HEK293 (cell line): ENCODE measurements around the gene NAXE.
A peak's percentile ranks its signal among the peaks of the same experiment; 100 is the strongest.

Experiments
- CTCF ChIA-PET: fragments of 350-600 bp; formaldehyde crosslinking; extraction: SDS; loops from one replicate; lab custom pipeline; 2021; ENCODE audit warnings: antibody characterized with exemption; lab: Yijun Ruan, JAX
- POLR2A ChIA-PET: fragments of 300-600 bp; formaldehyde crosslinking; extraction: SDS; loops from one replicate; lab custom pipeline; 2020; ENCODE audit warnings: antibody characterized with exemption, inconsistent platforms; lab: Yijun Ruan, JAX
- H3K27ac ChIP-seq: fragments of 200-500 bp; sonication (Bioruptor generic); 2 replicates; pipeline ENCODE4 v1.5.1; 2014; ENCODE audit warnings: low read depth, low read length, control low read depth, inconsistent platforms; ENCODE audit errors: extremely low read depth
- H3K36me3 ChIP-seq, 2 experiments: fragments of 200-500 bp in 1 of 2; sonication (Bioruptor generic) in 1 of 2; 1 replicate in 1 of 2; 2 replicates in 1 of 2; pipeline ENCODE4 v1.5.1; 2014 to 2017; ENCODE audit warnings: inconsistent platforms in 2 of 2, low read length in 2 of 2; ENCODE audit not compliant: control insufficient read depth in 2 of 2, insufficient read depth in 1 of 2
- H3K4me1 ChIP-seq: fragments of 200-500 bp; sonication (Bioruptor generic); 2 replicates; pipeline ENCODE4 v1.5.1; 2014; ENCODE audit warnings: mild to moderate bottlenecking, low read length, inconsistent platforms; ENCODE audit not compliant: control insufficient read depth, insufficient read depth
- H3K4me3 ChIP-seq: 2 replicates; pipeline ENCODE4 v1.5.1; 2011; ENCODE audit warnings: low read depth, mild to moderate bottlenecking, control low read depth, low read length, moderate library complexity
- H3K9me3 ChIP-seq: fragments of 200-500 bp; sonication (Bioruptor generic); 2 replicates; pipeline ENCODE4 v1.5.1; 2014; ENCODE audit warnings: low read depth, low read length, inconsistent platforms; ENCODE audit not compliant: control insufficient read depth, insufficient read depth
- BCL11A ChIP-seq: fragments of 450-650 bp; formaldehyde crosslinking; IDR thresholded peaks from 2 replicates; pipeline ENCODE4 v1.5.1; 2016; ENCODE audit warnings: low read depth, missing biosample characterization, missing genetic modification characterization
- EGR2 ChIP-seq: fragments of 450-650 bp; formaldehyde crosslinking; IDR thresholded peaks from 2 replicates; pipeline ENCODE4 v1.5.1; 2016; ENCODE audit warnings: low read depth, missing biosample characterization, missing genetic modification characterization
- GLIS2 ChIP-seq: fragments of 450-650 bp; formaldehyde crosslinking; IDR thresholded peaks from 2 replicates; pipeline ENCODE4 v1.5.1; 2016; ENCODE audit warnings: missing biosample characterization, missing genetic modification characterization
- IKZF3 ChIP-seq: fragments of 450-650 bp; IDR thresholded peaks from 2 replicates; pipeline ENCODE4 v1.5.0; 2018; ENCODE audit warnings: missing biosample characterization, mild to moderate bottlenecking, missing genetic modification characterization, moderate library complexity
- INSM2 ChIP-seq: fragments of 450-650 bp; formaldehyde crosslinking; IDR thresholded peaks from 2 replicates; pipeline ENCODE4 v1.5.1; 2016; ENCODE audit warnings: missing biosample characterization, missing genetic modification characterization
- KLF8 ChIP-seq: fragments of 450-650 bp; formaldehyde crosslinking; IDR thresholded peaks from 2 replicates; pipeline ENCODE4 v1.5.1; 2016; ENCODE audit warnings: missing biosample characterization, missing genetic modification characterization
- PBX3 ChIP-seq: sonication (generic); formaldehyde crosslinking; IDR thresholded peaks from 2 replicates; pipeline ENCODE4 v1.8.1; 2022; ENCODE audit warnings: mild to moderate bottlenecking, moderate library complexity, missing genetic modification reagents
- SCRT1 ChIP-seq: fragments of 450-650 bp; formaldehyde crosslinking; IDR thresholded peaks from 2 replicates; pipeline ENCODE4 v1.5.1; 2016; ENCODE audit warnings: missing biosample characterization, missing genetic modification characterization, borderline replicate concordance
- ZIC2 ChIP-seq: fragments of 450-650 bp; formaldehyde crosslinking; IDR thresholded peaks from 2 replicates; pipeline ENCODE4 v1.5.1; 2016; ENCODE audit warnings: missing biosample characterization, missing genetic modification characterization
- ZNF221 ChIP-seq: fragments of 450-650 bp; formaldehyde crosslinking; IDR thresholded peaks from 2 replicates; pipeline ENCODE4 v1.5.1; 2017; ENCODE audit warnings: missing biosample characterization, missing genetic modification characterization, borderline replicate concordance
- ZNF571 ChIP-seq: fragments of 450-650 bp; formaldehyde crosslinking; IDR thresholded peaks from 2 replicates; pipeline ENCODE4 v1.5.0; 2017; ENCODE audit warnings: missing biosample characterization, missing genetic modification characterization
- ZNF596 ChIP-seq: fragments of 450-650 bp; IDR thresholded peaks from 2 replicates; pipeline ENCODE4 v1.5.0; 2018; ENCODE audit warnings: missing biosample characterization, mild to moderate bottlenecking, missing genetic modification characterization, moderate library complexity
- ZNF600 ChIP-seq: fragments of 450-650 bp; formaldehyde crosslinking; IDR thresholded peaks from 2 replicates; pipeline ENCODE4 v1.5.1; 2016; ENCODE audit warnings: missing biosample characterization, missing genetic modification characterization
- ZNF610 ChIP-seq: fragments of 450-650 bp; formaldehyde crosslinking; IDR thresholded peaks from 2 replicates; pipeline ENCODE4 v1.5.1; 2016; ENCODE audit warnings: missing biosample characterization, missing genetic modification characterization, borderline replicate concordance
- ZNF629 ChIP-seq: fragments of 450-650 bp; formaldehyde crosslinking; IDR thresholded peaks from 2 replicates; pipeline ENCODE4 v1.5.1; 2017; ENCODE audit warnings: missing biosample characterization, missing genetic modification characterization
- ZSCAN30 ChIP-seq: fragments of 450-650 bp; IDR thresholded peaks from 2 replicates; pipeline ENCODE4 v1.5.1; 2018; ENCODE audit warnings: missing biosample characterization, mild to moderate bottlenecking, missing genetic modification characterization, moderate library complexity
- TF ChIP-seq, protein P1 (sequence below): fragments of 450-650 bp; formaldehyde crosslinking; IDR thresholded peaks from 2 replicates; pipeline ENCODE4 v1.5.1; 2016; ENCODE audit warnings: missing biosample characterization, missing genetic modification characterization
- TF ChIP-seq, protein P2 (sequence below): fragments of 450-650 bp; formaldehyde crosslinking; IDR thresholded peaks from 2 replicates; pipeline ENCODE4 v1.5.1; 2017; ENCODE audit warnings: missing biosample characterization, missing genetic modification characterization
- TF ChIP-seq, protein P3 (sequence below): fragments of 450-650 bp; formaldehyde crosslinking; conservative IDR thresholded peaks from 2 replicates; pipeline ENCODE4 v1.5.1; 2016; ENCODE audit warnings: low read depth, missing biosample characterization, missing genetic modification characterization
- TF ChIP-seq, protein P4 (sequence below): fragments of 450-650 bp; formaldehyde crosslinking; IDR thresholded peaks from 2 replicates; pipeline ENCODE4 v1.5.0; 2017; ENCODE audit warnings: missing biosample characterization, missing genetic modification characterization, borderline replicate concordance
- TF ChIP-seq, protein P5 (sequence below): fragments of 450-650 bp; formaldehyde crosslinking; optimal IDR thresholded peaks from 2 replicates; pipeline ENCODE3; 2016; ENCODE audit warnings: missing biosample characterization, mild to moderate bottlenecking, missing genetic modification characterization

Gene NAXE

DNA sequence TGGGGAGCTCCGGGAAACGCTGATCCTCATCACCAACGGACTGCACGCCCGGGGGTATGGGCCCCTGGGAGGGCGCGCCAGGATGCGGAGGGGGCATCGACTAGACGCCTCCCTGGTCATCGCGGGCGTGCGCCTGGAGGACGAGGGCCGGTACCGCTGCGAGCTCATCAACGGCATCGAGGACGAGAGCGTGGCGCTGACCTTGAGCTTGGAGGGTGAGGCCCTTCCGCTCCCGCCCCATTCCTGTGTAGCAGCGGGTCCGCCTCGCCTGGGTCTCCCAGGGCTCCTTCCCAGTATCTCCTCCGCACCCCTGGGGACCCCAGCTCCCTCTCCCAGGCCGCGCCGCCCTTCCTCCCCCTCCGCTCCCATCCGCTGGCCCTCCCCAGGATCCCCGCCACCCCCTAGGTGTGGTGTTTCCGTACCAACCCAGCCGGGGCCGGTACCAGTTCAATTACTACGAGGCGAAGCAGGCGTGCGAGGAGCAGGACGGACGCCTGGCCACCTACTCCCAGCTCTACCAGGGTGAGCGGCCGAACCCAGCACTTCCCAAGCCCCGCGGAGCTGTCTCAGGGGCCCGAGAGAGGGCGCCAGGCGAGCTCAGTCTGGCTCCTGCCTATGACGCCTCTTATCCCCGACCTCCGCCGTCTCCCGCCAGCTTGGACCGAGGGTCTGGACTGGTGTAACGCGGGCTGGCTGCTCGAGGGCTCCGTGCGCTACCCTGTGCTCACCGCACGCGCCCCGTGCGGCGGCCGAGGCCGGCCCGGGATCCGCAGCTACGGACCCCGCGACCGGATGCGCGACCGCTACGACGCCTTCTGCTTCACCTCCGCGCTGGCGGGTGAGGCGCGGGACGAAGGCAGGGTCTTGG, 32.6 kb downstream of the NAXE start:
- Histone ChIP-seq H3K36me3 (no peaks in the 10 kb centered on the region), H3K9me3 (no peaks in the 10 kb centered on the region), H3K4me1 (no peaks in the 10 kb centered on the region; the same call in 1 of the 2 replicates), H3K27ac (no peak overlapping the region), H3K4me3 (peak overlapping the region; percentile 35)
- POLR2A ChIA-PET: interaction anchor here (0.6 to 2.1 kb wide), 14 partner anchors 8 to 144 kb away, joined by 3 to 11 read pairs (median 4); partner anchors contain the start of genes CRABP2 and PRCC
- CTCF ChIA-PET: interaction anchor here (0.5 to 14.1 kb wide), 27 partner anchors 10 to 1169 kb away, joined by 3 to 294 read pairs (median 5); partner anchors contain the start of genes BCAN, NAXE and NES
- TF ChIP-seq, protein P1, sequence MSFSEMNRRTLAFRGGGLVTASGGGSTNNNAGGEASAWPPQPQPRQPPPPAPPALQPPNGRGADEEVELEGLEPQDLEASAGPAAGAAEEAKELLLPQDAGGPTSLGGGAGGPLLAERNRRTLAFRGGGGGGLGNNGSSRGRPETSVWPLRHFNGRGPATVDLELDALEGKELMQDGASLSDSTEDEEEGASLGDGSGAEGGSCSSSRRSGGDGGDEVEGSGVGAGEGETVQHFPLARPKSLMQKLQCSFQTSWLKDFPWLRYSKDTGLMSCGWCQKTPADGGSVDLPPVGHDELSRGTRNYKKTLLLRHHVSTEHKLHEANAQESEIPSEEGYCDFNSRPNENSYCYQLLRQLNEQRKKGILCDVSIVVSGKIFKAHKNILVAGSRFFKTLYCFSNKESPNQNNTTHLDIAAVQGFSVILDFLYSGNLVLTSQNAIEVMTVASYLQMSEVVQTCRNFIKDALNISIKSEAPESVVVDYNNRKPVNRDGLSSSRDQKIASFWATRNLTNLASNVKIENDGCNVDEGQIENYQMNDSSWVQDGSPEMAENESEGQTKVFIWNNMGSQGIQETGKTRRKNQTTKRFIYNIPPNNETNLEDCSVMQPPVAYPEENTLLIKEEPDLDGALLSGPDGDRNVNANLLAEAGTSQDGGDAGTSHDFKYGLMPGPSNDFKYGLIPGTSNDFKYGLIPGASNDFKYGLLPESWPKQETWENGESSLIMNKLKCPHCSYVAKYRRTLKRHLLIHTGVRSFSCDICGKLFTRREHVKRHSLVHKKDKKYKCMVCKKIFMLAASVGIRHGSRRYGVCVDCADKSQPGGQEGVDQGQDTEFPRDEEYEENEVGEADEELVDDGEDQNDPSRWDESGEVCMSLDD (tag by site-specific recombination): no peak
- TF ChIP-seq ZIC2 (tag by site-specific recombination) (peak; percentile 19; the same call in 1 of the 2 replicates), BCL11A (tag by site-specific recombination) (no peak), KLF8 (peak; percentile 16; the same call in 1 of the 2 replicates), PBX3 (CRISPR knock-in tag) (no peak), IKZF3 (tag by site-specific recombination) (0 out of 2 replicates have a peak, but pooled peaks have one; percentile 43), INSM2 (tag by site-specific recombination) (no peak), ZNF221 (tag by site-specific recombination) (no peak), ZNF600 (tag by site-specific recombination) (peak; percentile 91), GLIS2 (tag by site-specific recombination) (peak; percentile 46; the same call in 1 of the 2 replicates), ZNF571 (tag by site-specific recombination) (no peak), SCRT1 (tag by site-specific recombination) (no peak), ZNF596 (0 out of 2 replicates have a peak, but pooled peaks have one; percentile 30), ZNF629 (tag by site-specific recombination) (peak; percentile 27; the same call in 1 of the 2 replicates), ZNF610 (tag by site-specific recombination) (peak; percentile 48; the same call in 1 of the 2 replicates), ZSCAN30 (tag by site-specific recombination) (0 out of 2 replicates have a peak, but pooled peaks have one; percentile 22), EGR2 (no peak)
- TF ChIP-seq, protein P2, sequence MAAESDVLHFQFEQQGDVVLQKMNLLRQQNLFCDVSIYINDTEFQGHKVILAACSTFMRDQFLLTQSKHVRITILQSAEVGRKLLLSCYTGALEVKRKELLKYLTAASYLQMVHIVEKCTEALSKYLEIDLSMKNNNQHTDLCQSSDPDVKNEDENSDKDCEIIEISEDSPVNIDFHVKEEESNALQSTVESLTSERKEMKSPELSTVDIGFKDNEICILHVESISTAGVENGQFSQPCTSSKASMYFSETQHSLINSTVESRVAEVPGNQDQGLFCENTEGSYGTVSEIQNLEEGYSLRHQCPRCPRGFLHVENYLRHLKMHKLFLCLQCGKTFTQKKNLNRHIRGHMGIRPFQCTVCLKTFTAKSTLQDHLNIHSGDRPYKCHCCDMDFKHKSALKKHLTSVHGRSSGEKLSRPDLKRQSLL (tag by site-specific recombination): peak; percentile 34; the same call in 1 of the 2 replicates
- TF ChIP-seq, protein P3, sequence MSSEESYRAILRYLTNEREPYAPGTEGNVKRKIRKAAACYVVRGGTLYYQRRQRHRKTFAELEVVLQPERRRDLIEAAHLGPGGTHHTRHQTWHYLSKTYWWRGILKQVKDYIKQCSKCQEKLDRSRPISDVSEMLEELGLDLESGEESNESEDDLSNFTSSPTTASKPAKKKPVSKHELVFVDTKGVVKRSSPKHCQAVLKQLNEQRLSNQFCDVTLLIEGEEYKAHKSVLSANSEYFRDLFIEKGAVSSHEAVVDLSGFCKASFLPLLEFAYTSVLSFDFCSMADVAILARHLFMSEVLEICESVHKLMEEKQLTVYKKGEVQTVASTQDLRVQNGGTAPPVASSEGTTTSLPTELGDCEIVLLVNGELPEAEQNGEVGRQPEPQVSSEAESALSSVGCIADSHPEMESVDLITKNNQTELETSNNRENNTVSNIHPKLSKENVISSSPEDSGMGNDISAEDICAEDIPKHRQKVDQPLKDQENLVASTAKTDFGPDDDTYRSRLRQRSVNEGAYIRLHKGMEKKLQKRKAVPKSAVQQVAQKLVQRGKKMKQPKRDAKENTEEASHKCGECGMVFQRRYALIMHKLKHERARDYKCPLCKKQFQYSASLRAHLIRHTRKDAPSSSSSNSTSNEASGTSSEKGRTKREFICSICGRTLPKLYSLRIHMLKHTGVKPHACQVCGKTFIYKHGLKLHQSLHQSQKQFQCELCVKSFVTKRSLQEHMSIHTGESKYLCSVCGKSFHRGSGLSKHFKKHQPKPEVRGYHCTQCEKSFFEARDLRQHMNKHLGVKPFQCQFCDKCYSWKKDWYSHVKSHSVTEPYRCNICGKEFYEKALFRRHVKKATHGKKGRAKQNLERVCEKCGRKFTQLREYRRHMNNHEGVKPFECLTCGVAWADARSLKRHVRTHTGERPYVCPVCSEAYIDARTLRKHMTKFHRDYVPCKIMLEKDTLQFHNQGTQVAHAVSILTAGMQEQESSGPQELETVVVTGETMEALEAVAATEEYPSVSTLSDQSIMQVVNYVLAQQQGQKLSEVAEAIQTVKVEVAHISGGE (tag by site-specific recombination): peak; percentile 31; the same call in 1 of the 2 replicates
- TF ChIP-seq, protein P4, sequence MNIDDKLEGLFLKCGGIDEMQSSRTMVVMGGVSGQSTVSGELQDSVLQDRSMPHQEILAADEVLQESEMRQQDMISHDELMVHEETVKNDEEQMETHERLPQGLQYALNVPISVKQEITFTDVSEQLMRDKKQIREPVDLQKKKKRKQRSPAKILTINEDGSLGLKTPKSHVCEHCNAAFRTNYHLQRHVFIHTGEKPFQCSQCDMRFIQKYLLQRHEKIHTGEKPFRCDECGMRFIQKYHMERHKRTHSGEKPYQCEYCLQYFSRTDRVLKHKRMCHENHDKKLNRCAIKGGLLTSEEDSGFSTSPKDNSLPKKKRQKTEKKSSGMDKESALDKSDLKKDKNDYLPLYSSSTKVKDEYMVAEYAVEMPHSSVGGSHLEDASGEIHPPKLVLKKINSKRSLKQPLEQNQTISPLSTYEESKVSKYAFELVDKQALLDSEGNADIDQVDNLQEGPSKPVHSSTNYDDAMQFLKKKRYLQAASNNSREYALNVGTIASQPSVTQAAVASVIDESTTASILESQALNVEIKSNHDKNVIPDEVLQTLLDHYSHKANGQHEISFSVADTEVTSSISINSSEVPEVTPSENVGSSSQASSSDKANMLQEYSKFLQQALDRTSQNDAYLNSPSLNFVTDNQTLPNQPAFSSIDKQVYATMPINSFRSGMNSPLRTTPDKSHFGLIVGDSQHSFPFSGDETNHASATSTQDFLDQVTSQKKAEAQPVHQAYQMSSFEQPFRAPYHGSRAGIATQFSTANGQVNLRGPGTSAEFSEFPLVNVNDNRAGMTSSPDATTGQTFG (tag by site-specific recombination): no peak
- TF ChIP-seq, protein P5, sequence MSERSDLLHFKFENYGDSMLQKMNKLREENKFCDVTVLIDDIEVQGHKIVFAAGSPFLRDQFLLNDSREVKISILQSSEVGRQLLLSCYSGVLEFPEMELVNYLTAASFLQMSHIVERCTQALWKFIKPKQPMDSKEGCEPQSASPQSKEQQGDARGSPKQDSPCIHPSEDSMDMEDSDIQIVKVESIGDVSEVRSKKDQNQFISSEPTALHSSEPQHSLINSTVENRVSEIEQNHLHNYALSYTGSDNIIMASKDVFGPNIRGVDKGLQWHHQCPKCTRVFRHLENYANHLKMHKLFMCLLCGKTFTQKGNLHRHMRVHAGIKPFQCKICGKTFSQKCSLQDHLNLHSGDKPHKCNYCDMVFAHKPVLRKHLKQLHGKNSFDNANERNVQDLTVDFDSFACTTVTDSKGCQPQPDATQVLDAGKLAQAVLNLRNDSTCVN (tag by site-specific recombination): peak; percentile 44
